NCI-H1092 (cell line): ENCODE measurements around the gene C14orf93.
"Not testable (repeated sequence)": the region's sequence is repeated elsewhere in the genome, so short reads cannot be mapped to it uniquely, and the experiment has no call there.

ENCODE experiments used
- DNase-seq: peaks from one replicate; lab custom pipeline; 2025; lab: John Stamatoyannopoulos, UW

The C14orf93 gene

DNA sequence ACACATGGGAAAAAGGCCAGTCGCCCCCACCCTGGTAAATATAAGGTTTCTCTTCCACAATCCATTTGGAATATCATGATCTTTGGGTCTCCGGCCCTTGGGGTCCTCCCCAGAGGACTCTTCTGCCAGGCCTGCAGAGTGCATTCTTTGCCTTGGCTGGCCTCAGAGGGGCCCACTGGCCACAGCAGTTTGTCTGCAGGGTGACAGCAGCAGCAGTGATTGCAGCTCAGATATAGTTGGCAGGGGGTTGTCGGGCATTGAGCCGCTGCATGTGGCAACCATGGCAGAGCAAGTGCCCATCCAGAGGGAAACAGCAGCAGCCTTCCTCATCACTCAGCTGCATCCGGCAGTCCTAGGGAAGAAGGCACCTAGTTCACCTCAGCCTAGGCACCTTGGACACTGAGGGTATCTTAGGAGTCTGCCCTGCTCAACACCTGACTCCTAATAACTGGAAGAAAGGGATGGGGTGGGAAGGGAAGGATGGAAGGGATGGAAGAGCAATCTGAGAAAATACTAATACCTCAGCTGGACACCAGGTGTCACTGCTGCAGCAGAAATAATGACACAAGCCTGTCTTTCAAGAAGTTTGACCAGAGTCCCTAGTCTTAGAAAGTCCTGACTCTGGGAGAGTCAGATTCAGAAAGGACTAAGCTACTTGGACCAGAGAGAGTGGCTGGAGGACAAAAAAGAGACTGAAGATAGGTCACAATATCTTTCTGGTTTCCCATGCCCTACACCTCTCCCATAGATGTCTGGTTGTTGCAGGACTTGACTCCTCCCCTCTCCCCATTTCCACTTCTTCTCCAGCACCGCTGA is 36.5 kb downstream of the C14orf93 start:
- DNase-seq, result no peak

DNA sequence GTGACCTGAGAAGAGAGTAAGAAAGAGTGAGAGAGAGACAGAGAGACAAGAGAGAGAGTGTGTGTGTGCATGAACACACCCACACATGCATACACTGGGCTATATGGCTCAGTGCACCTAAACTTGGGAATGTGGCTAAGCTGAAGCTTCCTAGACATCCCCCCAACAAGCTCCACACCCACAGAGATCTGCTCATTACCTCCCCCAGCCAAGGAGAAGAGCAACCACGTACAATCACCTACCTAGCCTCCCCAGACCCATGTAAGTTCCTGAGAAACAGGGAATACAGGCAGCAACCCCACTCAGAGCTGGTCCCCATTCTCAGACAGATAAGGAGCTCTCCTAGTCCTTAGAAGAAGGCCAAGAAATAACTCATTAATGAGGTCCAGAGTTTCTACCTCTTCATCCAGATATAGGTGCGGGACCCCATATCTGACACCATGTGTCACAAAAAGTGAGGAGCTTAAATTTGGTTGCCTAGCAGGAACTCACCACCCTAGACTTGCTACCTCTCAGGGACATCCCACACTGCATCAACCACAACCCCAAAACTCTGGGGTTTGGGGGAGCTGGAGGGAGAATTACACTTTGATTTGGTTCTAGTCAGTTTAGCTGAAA is 37.5 kb downstream of the C14orf93 start:
- DNase-seq, result no peak

DNA sequence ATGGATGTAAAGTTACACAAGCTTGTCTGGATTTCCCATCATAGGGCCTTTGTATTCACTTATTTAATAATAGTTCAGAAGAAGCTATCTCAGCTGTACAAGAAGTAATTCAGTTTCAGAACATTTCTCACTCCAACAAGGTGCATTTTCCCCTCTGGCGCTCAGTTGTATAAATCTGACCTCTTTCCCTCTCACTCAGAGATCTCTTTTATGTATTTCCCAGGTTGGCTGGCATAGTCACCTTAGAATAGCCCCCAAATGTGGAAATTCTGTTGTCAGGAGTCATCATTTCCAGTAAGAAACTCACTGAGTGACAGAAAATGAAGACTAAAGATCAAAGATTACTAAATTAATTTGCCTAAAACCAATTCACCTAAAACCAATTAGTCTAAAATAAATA is 38.8 kb downstream of the C14orf93 start:
- no peak for DNase-seq

- DNase-seq, result no peak
These were observed 43.1 kb downstream of the C14orf93 start for GRCh38 chr14:22966783-22967269.

- DNase-seq, result not testable (repeated sequence)
These were observed 43.8 kb downstream of the C14orf93 start for GRCh38 chr14:22965916-22966782.

DNA sequence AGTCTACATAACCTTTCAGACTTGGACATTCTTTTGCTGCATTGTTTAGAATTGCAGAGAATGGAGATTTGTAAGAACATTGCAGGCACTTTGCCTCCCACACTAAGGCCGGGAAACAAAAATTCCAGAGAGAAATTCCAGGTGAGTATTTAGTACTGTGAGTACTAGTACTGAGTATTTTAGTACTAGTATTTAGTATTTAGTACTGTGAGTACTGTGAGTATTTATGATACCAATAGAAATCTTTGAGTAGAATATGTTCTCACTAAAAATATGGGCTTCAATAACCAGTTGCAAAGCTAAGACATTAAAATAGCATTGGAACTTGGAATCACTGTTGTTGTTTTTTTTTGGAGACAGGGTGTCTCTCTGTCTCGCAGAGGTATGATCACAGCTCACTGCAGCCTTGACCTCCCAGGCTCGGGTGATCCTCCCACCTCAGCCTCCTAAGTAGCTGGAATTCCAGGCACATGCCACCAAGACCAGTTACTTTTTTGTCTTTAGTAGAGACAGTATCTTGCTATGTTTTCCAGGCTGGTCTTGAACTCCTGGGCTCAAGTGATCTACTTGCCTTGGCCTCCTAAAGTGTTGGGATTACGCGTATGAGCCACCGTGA is 47.8 kb downstream of the C14orf93 start:
- no peak for DNase-seq

GRCh38 chr14:22955702-22956569 is 54.0 kb downstream of the C14orf93 start:
- DNase-seq, result no peak

DNA sequence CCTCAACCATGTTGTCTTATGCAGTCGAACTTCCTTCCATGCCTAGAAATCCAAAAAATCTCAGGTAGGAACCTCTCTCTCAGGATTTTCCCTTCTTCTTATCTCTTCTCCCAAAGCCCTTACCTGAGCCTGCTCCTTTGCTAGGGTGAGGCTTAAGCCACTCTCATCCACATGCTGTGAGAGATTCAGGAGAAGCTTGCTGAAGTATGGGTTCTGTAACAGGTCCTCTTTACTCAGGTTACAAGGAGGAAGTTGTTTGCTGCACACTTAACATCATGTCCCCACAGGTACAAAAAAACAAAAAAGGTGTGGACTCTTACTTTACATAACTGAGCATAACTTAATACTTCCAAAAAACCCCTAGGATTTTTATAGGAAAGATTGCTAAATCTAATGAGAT is 57.5 kb downstream of the C14orf93 start:
- DNase-seq, result no peak

DNA sequence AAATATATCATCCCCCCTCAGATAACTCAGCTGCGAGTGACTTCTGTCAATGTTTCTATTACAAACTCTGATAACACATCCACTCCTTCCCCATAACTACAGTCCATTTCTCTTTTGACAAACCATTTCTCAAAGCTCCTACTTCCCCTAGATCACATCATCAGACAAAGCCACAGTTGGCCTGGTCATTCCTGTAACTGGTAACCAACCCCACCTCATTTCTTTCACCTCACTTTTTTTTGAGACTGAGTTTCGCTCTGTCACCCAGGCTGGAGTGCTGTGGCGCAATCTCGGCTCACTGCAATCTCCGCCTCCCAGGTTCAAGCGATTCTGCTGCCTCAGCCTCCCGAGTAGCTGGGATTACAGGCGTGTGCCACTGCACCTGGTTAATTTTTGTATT is 58.1 kb downstream of the C14orf93 start:
- not testable (repeated sequence) for DNase-seq

DNA sequence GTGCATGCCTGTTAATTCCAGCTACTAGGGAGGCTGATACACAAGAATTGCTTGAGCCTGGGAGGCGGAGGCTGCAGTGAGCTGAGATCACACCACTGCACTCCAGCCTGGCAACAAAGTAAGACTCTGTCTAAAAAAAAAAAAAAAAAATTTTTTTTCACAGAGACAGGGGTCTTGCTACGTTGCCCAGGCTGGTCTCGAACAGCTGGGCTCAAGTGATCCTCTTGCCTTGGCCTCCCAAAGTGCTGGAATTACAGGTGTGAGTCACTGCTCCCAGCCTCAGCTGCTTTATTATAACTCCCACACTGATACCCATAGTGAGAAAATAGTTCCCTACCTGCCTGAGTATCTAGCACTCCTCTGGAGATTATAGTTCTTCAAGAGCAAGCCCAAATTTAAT is 64.3 kb downstream of the C14orf93 start:
- no peak for DNase-seq

DNA sequence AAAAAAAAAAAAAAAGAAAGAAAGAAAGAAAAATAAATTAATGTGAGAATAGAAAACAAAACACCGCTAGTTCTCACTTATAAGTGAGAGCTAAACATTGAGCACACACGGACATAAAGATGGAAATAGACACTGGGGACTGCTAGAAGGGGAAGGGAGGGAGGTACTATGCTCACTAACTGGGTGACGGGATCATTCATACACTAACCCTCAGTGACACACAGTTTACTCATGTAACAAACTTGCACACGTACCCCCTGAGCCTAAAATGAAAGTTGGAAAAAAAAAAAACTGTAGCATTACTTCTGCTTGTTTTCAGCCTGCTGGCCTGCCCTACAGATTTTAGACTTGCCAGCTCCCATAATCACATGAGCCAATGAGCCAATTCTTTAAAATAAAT is 70.3 kb downstream of the C14orf93 start:
- DNase-seq, result no peak
